Parathyroid adenoma (tissue), 2 donors: ENCODE measurements around the gene SYCP3.

Experiments used
- H2AFZ ChIP-seq: fragments of 300-600 bp; sonication (generic); one replicate; pipeline ENCODE4 v1.7.0; 2017; ENCODE audit warnings: antibody characterized with exemption, mild to moderate bottlenecking
- H3K27ac ChIP-seq: fragments of 300-600 bp; sonication (generic); one replicate; pipeline ENCODE4 v1.7.0; 2017
- H3K27me3 ChIP-seq: fragments of 300-600 bp; sonication (generic); one replicate; pipeline ENCODE4 v1.7.0; 2017; ENCODE audit warnings: low read length; ENCODE audit not compliant: control insufficient read depth, insufficient read depth
- H3K36me3 ChIP-seq: fragments of 300-600 bp; sonication (generic); one replicate; pipeline ENCODE4 v1.7.0; 2017; ENCODE audit warnings: low read length; ENCODE audit not compliant: control insufficient read depth, insufficient read depth
- H3K4me1 ChIP-seq: fragments of 300-600 bp; sonication (generic); one replicate; pipeline ENCODE4 v1.7.0; 2017; ENCODE audit warnings: control low read depth
- H3K4me2 ChIP-seq: fragments of 300-600 bp; sonication (generic); one replicate; pipeline ENCODE4 v1.7.0; 2017; ENCODE audit warnings: low read length
- H3K4me3 ChIP-seq: fragments of 300-600 bp; sonication (generic); one replicate; pipeline ENCODE4 v1.7.0; 2017; ENCODE audit warnings: low read depth, low read length
- H3K79me2 ChIP-seq: fragments of 300-600 bp; sonication (generic); one replicate; pipeline ENCODE4 v1.7.0; 2017; ENCODE audit warnings: control low read depth
- H3K9ac ChIP-seq: fragments of 300-600 bp; sonication (generic); one replicate; pipeline ENCODE4 v1.7.0; 2017; ENCODE audit warnings: mild to moderate bottlenecking
- H3K9me3 ChIP-seq: fragments of 300-600 bp; sonication (generic); one replicate; pipeline ENCODE4 v1.7.0; 2017; ENCODE audit warnings: low read length; ENCODE audit not compliant: control insufficient read depth
- CTCF ChIP-seq: fragments of 300-600 bp; sonication (generic); IDR thresholded peaks from one replicate; pipeline ENCODE4 v1.7.0; 2017; ENCODE audit warnings: antibody characterized with exemption, mild to moderate bottlenecking
- donor health status: primary hyperparathyroidism.

The SYCP3 gene

GRCh38 chr12:101680240-101680639 lies 59.0 kb downstream of the SYCP3 start:
- Histone ChIP-seq H3K27ac (no peak overlapping the region), H3K27me3 (no peaks in the 10 kb centered on the region), H3K4me2 (no peak overlapping the region), H3K36me3 (no peaks in the 10 kb centered on the region), H3K4me1 (peaks cover 8% of the 10 kb centered on the region), H3K9ac (no peak overlapping the region), H3K9me3 (no peaks in the 10 kb centered on the region), H3K4me3 (no peak overlapping the region), H2AFZ (no peak overlapping the region), H3K79me2 (no peaks in the 10 kb centered on the region)
- TF ChIP-seq CTCF, result no peak
